Neural cell (in vitro differentiated cells): ENCODE data around the gene TFF2.

Experiments
- POLR2AphosphoS5 ChIP-seq: IDR thresholded peaks from 2 replicates; pipeline ENCODE4 v1.6.1; 2012
- RAD21 ChIP-seq: fragments of 450-650 bp; conservative IDR thresholded peaks from 2 replicates; pipeline ENCODE4 v1.6.1; 2014; ENCODE audit warnings: antibody characterized with exemption, mild to moderate bottlenecking, moderate library complexity
- SMC3 ChIP-seq: fragments of 450-650 bp; conservative IDR thresholded peaks from 2 replicates; pipeline ENCODE4 v1.6.1; 2014; ENCODE audit warnings: antibody characterized with exemption, mild to moderate bottlenecking, moderate library complexity; ENCODE audit not compliant: poor library complexity
- TAF1 ChIP-seq: IDR thresholded peaks from 2 replicates; pipeline ENCODE4 v1.6.1; 2012; ENCODE audit warnings: low read depth
- TF ChIP-seq, protein P1 (sequence below): fragments of 450-650 bp; IDR thresholded peaks from 2 replicates; pipeline ENCODE4 v1.5.1; 2014; ENCODE audit warnings: antibody characterized with exemption, mild to moderate bottlenecking, moderate library complexity; ENCODE audit not compliant: poor library complexity, severe bottlenecking
- TF ChIP-seq, protein P2 (sequence below): IDR thresholded peaks from 2 replicates; pipeline ENCODE4 v1.6.1; 2012; ENCODE audit warnings: borderline replicate concordance

- TF ChIP-seq, protein P1, sequence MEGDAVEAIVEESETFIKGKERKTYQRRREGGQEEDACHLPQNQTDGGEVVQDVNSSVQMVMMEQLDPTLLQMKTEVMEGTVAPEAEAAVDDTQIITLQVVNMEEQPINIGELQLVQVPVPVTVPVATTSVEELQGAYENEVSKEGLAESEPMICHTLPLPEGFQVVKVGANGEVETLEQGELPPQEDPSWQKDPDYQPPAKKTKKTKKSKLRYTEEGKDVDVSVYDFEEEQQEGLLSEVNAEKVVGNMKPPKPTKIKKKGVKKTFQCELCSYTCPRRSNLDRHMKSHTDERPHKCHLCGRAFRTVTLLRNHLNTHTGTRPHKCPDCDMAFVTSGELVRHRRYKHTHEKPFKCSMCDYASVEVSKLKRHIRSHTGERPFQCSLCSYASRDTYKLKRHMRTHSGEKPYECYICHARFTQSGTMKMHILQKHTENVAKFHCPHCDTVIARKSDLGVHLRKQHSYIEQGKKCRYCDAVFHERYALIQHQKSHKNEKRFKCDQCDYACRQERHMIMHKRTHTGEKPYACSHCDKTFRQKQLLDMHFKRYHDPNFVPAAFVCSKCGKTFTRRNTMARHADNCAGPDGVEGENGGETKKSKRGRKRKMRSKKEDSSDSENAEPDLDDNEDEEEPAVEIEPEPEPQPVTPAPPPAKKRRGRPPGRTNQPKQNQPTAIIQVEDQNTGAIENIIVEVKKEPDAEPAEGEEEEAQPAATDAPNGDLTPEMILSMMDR: no peak
- TF ChIP-seq RAD21 (no peak), TAF1 (no peak), POLR2AphosphoS5 (no peak), SMC3 (no peak)
- TF ChIP-seq, protein P2, sequence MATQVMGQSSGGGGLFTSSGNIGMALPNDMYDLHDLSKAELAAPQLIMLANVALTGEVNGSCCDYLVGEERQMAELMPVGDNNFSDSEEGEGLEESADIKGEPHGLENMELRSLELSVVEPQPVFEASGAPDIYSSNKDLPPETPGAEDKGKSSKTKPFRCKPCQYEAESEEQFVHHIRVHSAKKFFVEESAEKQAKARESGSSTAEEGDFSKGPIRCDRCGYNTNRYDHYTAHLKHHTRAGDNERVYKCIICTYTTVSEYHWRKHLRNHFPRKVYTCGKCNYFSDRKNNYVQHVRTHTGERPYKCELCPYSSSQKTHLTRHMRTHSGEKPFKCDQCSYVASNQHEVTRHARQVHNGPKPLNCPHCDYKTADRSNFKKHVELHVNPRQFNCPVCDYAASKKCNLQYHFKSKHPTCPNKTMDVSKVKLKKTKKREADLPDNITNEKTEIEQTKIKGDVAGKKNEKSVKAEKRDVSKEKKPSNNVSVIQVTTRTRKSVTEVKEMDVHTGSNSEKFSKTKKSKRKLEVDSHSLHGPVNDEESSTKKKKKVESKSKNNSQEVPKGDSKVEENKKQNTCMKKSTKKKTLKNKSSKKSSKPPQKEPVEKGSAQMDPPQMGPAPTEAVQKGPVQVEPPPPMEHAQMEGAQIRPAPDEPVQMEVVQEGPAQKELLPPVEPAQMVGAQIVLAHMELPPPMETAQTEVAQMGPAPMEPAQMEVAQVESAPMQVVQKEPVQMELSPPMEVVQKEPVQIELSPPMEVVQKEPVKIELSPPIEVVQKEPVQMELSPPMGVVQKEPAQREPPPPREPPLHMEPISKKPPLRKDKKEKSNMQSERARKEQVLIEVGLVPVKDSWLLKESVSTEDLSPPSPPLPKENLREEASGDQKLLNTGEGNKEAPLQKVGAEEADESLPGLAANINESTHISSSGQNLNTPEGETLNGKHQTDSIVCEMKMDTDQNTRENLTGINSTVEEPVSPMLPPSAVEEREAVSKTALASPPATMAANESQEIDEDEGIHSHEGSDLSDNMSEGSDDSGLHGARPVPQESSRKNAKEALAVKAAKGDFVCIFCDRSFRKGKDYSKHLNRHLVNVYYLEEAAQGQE: no peak
Measured at GRCh38 chr21:42344631-42345030, 6.2 kb downstream of the TFF2 start.
